ENCODE data around the gene LPO.

DNA sequence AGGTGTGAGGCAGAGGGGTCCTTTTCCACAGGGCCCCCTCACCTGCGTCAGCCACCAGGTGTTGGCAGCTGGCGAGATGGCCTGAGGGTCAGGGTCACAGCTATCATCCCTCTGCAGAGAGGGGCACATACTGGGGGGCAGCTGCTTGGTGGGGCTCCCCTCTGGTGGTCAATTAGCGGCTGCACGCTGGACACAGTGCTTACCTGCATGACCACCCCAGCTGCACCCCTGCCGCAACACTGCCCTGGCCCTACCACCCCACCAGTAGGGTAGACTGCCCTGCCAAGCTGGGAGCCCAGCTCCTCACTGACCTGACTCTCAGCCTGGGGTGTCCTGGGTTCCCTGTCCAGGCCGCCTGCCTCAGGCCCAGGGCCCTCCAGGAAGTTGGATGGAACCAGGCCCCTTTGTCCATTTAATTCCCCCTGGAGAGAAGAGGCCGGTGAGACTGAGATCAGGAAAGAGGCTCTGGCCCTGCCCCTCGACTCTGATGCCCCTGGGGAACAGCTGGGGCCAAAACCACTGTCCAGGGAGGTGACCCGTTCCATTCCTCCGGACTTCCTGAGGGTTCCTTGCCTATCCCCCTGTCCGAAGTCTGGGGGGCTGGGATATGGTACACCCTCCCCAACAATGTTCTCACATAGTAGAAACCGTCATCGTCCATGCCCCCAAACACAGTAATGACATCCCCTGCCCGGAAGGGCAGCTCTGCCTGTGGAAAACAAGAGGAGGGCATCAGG is 66.5 kb downstream of the LPO start:
- TF ChIP-seq TCF7L2 (IDR thresholded peaks at IDR 0.05; ENCODE audit: low read depth, low read length) (no peak), POLR2AphosphoS5 (IDR thresholded peaks at IDR 0.05; ENCODE audit: low read depth, low read length) (no peak), SIN3A (IDR thresholded peaks at IDR 0.05; ENCODE audit: borderline replicate concordance, insufficient read depth, low read depth, low read length) (no peak)
- TF ChIP-seq, protein P1, sequence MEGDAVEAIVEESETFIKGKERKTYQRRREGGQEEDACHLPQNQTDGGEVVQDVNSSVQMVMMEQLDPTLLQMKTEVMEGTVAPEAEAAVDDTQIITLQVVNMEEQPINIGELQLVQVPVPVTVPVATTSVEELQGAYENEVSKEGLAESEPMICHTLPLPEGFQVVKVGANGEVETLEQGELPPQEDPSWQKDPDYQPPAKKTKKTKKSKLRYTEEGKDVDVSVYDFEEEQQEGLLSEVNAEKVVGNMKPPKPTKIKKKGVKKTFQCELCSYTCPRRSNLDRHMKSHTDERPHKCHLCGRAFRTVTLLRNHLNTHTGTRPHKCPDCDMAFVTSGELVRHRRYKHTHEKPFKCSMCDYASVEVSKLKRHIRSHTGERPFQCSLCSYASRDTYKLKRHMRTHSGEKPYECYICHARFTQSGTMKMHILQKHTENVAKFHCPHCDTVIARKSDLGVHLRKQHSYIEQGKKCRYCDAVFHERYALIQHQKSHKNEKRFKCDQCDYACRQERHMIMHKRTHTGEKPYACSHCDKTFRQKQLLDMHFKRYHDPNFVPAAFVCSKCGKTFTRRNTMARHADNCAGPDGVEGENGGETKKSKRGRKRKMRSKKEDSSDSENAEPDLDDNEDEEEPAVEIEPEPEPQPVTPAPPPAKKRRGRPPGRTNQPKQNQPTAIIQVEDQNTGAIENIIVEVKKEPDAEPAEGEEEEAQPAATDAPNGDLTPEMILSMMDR (IDR thresholded peaks at IDR 0.05), result no peak
- TF ChIP-seq, protein P2, sequence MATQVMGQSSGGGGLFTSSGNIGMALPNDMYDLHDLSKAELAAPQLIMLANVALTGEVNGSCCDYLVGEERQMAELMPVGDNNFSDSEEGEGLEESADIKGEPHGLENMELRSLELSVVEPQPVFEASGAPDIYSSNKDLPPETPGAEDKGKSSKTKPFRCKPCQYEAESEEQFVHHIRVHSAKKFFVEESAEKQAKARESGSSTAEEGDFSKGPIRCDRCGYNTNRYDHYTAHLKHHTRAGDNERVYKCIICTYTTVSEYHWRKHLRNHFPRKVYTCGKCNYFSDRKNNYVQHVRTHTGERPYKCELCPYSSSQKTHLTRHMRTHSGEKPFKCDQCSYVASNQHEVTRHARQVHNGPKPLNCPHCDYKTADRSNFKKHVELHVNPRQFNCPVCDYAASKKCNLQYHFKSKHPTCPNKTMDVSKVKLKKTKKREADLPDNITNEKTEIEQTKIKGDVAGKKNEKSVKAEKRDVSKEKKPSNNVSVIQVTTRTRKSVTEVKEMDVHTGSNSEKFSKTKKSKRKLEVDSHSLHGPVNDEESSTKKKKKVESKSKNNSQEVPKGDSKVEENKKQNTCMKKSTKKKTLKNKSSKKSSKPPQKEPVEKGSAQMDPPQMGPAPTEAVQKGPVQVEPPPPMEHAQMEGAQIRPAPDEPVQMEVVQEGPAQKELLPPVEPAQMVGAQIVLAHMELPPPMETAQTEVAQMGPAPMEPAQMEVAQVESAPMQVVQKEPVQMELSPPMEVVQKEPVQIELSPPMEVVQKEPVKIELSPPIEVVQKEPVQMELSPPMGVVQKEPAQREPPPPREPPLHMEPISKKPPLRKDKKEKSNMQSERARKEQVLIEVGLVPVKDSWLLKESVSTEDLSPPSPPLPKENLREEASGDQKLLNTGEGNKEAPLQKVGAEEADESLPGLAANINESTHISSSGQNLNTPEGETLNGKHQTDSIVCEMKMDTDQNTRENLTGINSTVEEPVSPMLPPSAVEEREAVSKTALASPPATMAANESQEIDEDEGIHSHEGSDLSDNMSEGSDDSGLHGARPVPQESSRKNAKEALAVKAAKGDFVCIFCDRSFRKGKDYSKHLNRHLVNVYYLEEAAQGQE (IDR thresholded peaks at IDR 0.05; ENCODE audit: insufficient read depth in 1 of 2, low read depth in 2 of 2, low read length in 1 of 2), result no peak

Data from Panc1 (cell line).